Measurements from ENCODE around the gene PPARD. TPM values are rescaled to one million over a fixed set of nuclear protein-coding genes. Genes with fewer than 3 reads are reported as not detected.

PPARD gene
- total RNA-seq, 2 experiments from 2014 or later: 16.5 to 19.2 TPM

DNA sequence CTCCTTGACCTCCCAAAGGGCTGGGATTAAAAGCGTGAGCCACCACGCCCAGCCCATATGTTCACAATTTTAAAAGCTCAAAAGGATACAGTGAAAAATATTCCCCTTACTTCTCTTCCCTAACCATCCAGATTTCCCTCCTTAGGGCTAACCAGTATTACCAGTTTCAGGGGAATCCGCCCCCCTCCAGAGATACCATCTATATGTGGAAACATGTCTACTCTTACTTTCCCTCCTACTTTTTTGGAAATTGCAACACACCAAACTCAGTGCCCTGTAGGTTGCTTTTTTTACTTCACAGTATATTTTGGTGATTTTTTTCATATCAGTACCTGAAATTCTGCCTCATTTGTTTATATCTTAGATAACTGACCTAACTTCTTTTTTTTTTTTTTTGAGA, 118.9 kb downstream of the PPARD start:
- H3K4me1 Mint-ChIP-seq: no peaks in the 10 kb centered on the region
- no peaks in the 10 kb centered on the region for H3K27me3 Mint-ChIP-seq
- no peak for DNase-seq
- peaks cover 50% of the 10 kb centered on the region for H3K36me3 Mint-ChIP-seq (ENCODE audit: low read depth)
- no peaks in the 10 kb centered on the region for H3K9me3 Mint-ChIP-seq (ENCODE audit: low read depth)
- POLR2A ChIA-PET: no interaction called here
- intact Hi-C loops (cut with DNase I, micrococcal nuclease): no loop called here
- no peak overlapping the region for H3K27ac Mint-ChIP-seq
- H3K4me3 Mint-ChIP-seq: no peak overlapping the region
- CTCF ChIA-PET: interaction anchor here (0.6 kb wide), 1 partner anchor 116 kb away, joined by 5 read pairs; no protein-coding TSS in a partner anchor
- no peak for ATAC-seq

DNA sequence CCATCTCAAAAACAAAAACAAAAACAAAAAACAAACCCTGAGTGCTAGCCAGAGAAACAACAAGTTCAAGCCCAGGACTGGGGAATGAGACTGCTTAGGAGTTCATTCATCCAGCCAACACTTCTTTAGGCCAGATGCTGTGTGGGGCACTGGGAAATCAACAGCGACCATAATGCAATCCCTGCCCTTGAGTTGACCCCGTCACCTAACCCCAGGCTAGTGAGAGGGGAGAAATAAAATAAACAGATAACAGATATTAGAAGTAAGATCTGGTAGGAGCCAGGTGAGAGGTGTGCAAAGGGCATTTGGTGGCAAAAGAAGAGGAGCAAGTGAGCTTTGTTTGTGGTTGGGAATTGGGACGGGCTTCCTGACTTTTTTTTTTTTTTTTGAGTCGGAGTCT, 120.9 kb downstream of the PPARD start:
- ChIA-PET CTCF (interaction anchor here (0.6 to 1.0 kb wide), 9 partner anchors 13 to 171 kb away, joined by 3 to 6 read pairs (median 3); partner anchors contain the start of gene PPARD), POLR2A (interaction anchor here (0.5 to 1.0 kb wide), 3 partner anchors 11 to 712 kb away, joined by 3 read pairs; partner anchors contain the start of gene FANCE)
- H3K27ac Mint-ChIP-seq: no peak overlapping the region
- no peak overlapping the region for H3K4me3 Mint-ChIP-seq
- H3K9me3 Mint-ChIP-seq (ENCODE audit: low read depth): no peaks in the 10 kb centered on the region
- H3K36me3 Mint-ChIP-seq (ENCODE audit: low read depth): peaks cover 49% of the 10 kb centered on the region
- no peak for ATAC-seq
- H3K4me1 Mint-ChIP-seq: peaks cover 10% of the 10 kb centered on the region
- no peaks in the 10 kb centered on the region for H3K27me3 Mint-ChIP-seq
- intact Hi-C loops (cut with DNase I, micrococcal nuclease): no loop called here
- DNase-seq: no peak

DNA sequence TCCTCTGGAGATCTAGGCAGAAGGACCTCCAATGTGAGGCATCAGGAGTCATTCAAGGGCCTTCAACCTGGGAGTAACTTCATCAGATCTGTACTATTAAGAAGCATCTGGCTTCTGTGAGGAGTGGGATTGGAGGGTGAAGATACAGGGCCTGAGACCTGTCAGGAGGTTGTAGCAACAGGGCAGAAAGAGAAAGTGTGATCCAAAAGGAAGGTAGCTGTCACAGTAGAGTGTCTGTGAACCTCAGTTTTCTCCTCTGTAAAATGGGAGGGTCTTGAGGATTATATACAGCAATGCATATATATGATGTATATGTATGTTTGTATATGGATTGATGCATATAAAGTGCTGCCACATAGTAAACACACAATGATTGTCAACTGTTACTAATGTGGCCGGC, 123.3 kb downstream of the PPARD start:
- Mint-ChIP-seq H3K27ac (no peak overlapping the region), H3K27me3 (no peaks in the 10 kb centered on the region), H3K36me3 (ENCODE audit: low read depth) (peaks cover 57% of the 10 kb centered on the region), H3K4me1 (peaks cover 22% of the 10 kb centered on the region), H3K4me3 (no peak overlapping the region), H3K9me3 (ENCODE audit: low read depth) (no peaks in the 10 kb centered on the region)
- DNase-seq (no peak), ATAC-seq (no peak)
- CTCF ChIA-PET: interaction anchor here (0.6 to 3.9 kb wide), 7 partner anchors 9 to 170 kb away, joined by 3 to 38 read pairs (median 5); partner anchors contain the start of genes DEF6 and FANCE
- intact Hi-C loops (cut with DNase I, micrococcal nuclease): loop anchor here in 1 of 2 experiments (5.0 kb wide), 1 partner anchor 222 kb away; the partner anchor contains the start of gene FKBP5
- POLR2A ChIA-PET: interaction anchor here (1.0 kb wide), 1 partner anchor 8 kb away, joined by 3 read pairs; no protein-coding TSS in a partner anchor

DNA sequence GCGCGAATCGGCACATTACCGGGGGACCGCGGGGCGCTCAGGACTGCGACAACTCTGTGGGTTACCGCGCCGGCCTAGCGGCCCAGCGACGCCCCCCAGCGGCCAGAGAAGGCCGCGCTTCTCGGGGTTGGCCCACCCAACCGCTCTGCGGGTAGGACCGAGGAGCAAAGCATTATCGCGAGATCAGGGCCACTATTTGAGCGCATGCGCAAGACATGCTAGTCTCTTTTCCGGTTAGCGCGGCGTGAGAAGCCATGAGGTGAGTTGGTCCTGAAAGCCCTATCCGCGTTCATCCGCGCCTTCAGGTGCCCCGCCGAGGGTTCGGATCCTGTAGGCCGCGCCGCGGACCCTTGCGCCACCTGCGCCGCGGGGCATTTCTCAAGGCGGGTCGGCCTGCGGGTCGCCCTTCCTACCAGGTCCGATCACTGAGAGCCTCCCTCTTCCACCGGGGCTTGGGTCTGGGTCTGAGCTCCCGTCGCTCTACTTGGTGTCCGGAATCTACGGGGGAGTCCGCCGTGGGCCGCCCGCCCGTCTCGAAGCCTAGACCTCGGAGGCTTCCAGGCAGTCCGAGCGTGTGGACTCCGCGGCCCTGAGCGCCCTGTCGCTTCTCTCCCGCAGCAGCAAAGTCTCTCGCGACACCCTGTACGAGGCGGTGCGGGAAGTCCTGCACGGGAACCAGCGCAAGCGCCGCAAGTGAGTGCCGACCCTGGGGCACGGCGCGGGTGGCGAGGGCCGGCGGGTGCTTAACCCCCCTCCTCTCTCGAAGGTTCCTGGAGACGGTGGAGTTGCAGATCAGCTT, 126.0 kb downstream of the PPARD start, which contains the start of gene RPL10A:
RPL10A (plus strand) TSS at position 221 of the 799 bp plus-strand sequence; CDS start at position 255, 34 bp downstream.
- H3K9me3 Mint-ChIP-seq (ENCODE audit: low read depth): no peaks in the 10 kb centered on the region
- peak within 1 kb of the TSS; percentile 98 for H3K27ac Mint-ChIP-seq
- intact Hi-C loops (cut with DNase I, micrococcal nuclease): loop anchor here (1.0 to 5.0 kb wide), 11 partner anchors 16 to 580 kb away; partner anchors contain the start of genes FANCE (in 2 of the 2), PPARD (in 2 of the 2), ANKS1A (in 1 of the 2) and ARMC12 (in 1 of the 2)
- peaks cover 64% of the 10 kb centered on the region for H3K36me3 Mint-ChIP-seq (ENCODE audit: low read depth)
- H3K27me3 Mint-ChIP-seq: no peaks in the 10 kb centered on the region
- POLR2A ChIA-PET: interaction anchor here (0.5 to 1.5 kb wide), 5 partner anchors 8 to 126 kb away, joined by 3 to 7 read pairs (median 5); partner anchors contain the start of genes FANCE and PPARD
- peak; percentile 87 for ATAC-seq
- H3K4me3 Mint-ChIP-seq: peak within 1 kb of the TSS; percentile 93
- peak; percentile 97 for DNase-seq
- CTCF ChIA-PET: interaction anchor here (0.7 to 3.9 kb wide), 11 partner anchors 12 to 209 kb away, joined by 3 to 38 read pairs (median 5); partner anchors contain the start of genes FANCE, PPARD and ZNF76
- H3K4me1 Mint-ChIP-seq: peaks cover 43% of the 10 kb centered on the region

DNA sequence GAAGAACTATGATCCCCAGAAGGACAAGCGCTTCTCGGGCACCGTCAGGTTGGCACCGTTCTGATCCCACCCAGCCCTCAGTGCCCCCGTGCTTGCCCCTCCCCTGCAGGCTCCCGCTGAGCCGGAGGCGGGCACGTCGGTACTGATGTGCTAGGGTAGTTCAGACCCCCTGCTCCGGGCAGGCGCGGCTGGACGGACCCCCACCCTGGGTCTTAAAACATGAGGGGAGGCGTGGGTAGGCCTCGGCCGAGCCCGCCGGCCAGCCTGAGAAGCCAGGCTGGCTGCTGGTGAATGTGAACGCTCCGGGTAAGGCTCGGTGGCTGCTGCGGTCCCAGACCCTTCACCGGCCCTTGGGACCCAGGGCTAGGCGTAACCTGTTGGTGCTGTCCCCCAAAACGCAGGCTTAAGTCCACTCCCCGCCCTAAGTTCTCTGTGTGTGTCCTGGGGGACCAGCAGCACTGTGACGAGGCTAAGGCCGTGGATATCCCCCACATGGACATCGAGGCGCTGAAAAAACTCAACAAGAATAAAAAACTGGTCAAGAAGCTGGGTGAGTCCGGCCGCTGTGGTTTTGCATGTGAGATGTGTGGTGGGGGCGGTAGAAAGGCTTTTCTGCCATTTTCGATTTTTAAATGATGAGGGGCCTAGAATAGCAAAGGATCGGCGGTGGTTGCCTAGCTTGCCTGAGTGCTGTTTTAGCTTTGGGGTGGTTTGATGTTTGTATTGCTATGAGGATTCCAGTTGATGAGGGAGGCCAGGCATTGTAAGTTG, 126.8 kb downstream of the PPARD start:
- Mint-ChIP-seq H3K27ac (peak overlapping the region; percentile 98), H3K36me3 (ENCODE audit: low read depth) (peaks cover 63% of the 10 kb centered on the region), H3K27me3 (no peaks in the 10 kb centered on the region), H3K4me1 (peaks cover 44% of the 10 kb centered on the region), H3K4me3 (peak overlapping the region; percentile 93), H3K9me3 (ENCODE audit: low read depth) (no peaks in the 10 kb centered on the region)
- DNase-seq (no peak), ATAC-seq (no peak)
- CTCF ChIA-PET: interaction anchor here (2.0 to 3.9 kb wide), 2 partner anchors 12 to 127 kb away, joined by 16 to 23 read pairs; partner anchors contain the start of gene PPARD
- POLR2A ChIA-PET: interaction anchor here (0.5 to 3.1 kb wide), 2 partner anchors 28 to 122 kb away, joined by 5 to 11 read pairs; partner anchors contain the start of gene TEAD3
- intact Hi-C loops (cut with DNase I, micrococcal nuclease): loop anchor here (1.0 to 5.0 kb wide), 11 partner anchors 17 to 580 kb away; partner anchors contain the start of genes FANCE (in 2 of the 2), PPARD (in 2 of the 2), ANKS1A (in 1 of the 2) and ARMC12 (in 1 of the 2)

DNA sequence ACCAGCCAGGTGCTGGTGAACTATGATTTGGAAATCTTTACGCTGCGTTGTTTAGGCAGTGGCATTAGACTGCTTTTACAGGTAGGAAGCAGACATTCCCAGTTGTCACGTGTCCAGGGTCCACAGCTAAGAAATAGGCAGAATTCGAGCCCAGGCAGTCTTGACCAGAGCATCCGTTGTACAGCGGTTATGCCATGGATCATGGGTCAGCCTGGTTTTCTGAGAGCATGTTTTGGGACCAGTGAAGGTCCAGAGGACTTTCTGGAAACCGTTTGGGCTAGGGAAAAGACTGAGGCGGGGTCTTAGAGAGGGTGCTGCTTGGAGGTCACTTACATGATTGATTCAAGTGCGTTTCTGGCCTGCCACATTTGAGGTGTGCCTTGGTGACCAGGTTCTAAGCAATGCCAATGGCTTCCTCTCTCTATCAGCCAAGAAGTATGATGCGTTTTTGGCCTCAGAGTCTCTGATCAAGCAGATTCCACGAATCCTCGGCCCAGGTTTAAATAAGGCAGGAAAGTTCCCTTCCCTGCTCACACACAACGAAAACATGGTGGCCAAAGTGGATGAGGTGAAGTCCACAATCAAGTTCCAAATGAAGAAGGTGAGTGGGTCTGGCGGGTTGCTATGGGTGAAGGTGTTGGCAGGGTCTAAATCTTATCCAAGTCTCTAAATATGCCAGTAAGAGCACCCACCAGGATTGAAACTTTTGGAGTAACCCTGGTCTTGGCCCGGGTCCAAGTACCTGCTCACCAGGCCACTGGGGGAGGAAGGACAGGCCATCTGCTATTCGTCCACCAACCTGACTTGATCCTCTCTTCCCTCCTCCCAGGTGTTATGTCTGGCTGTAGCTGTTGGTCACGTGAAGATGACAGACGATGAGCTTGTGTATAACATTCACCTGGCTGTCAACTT, 127.6 kb downstream of the PPARD start:
- no peak for ATAC-seq
- Mint-ChIP-seq H3K27me3 (no peaks in the 10 kb centered on the region), H3K4me1 (peaks cover 44% of the 10 kb centered on the region), H3K4me3 (peak overlapping the region; percentile 93), H3K9me3 (ENCODE audit: low read depth) (no peaks in the 10 kb centered on the region), H3K36me3 (ENCODE audit: low read depth) (peaks cover 60% of the 10 kb centered on the region), H3K27ac (peak overlapping the region; percentile 98)
- intact Hi-C loops (cut with DNase I, micrococcal nuclease): loop anchor here in 1 of 2 experiments (2.0 to 5.0 kb wide), 5 partner anchors 217 to 1233 kb away; partner anchors contain the start of genes ANKS1A, ARMC12, FKBP5 and HMGA1
- CTCF ChIA-PET: interaction anchor here (1.1 to 1.4 kb wide), 2 partner anchors 128 to 170 kb away, joined by 3 read pairs; no protein-coding TSS in a partner anchor
- POLR2A ChIA-PET: interaction anchor here (1.1 to 3.1 kb wide), 2 partner anchors 27 to 169 kb away, joined by 3 to 11 read pairs; partner anchors contain the start of gene TEAD3
- peak; percentile 45 for DNase-seq

DNA sequence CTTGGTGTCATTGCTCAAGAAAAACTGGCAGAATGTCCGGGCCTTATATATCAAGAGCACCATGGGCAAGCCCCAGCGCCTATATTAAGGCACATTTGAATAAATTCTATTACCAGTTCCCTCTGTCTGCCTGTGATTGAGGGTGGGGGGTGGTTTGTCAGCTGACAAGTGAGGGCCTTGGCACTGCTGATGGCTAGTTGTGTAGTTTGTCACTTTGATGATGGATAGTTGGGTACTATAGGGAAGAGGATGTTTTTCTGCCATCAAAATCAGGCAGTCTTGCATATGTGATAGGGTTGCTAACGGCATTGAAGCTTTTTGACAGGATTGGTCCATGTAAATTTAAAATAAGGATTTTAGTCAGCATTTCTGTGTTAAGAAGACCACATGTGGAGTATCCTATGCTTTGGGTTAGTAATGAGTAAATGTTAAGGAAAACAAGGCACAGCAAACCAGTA, 128.3 kb downstream of the PPARD start:
- Mint-ChIP-seq H3K36me3 (ENCODE audit: low read depth) (peaks cover 60% of the 10 kb centered on the region), H3K4me3 (peak overlapping the region; percentile 93), H3K27me3 (no peaks in the 10 kb centered on the region), H3K27ac (peak overlapping the region; percentile 98), H3K4me1 (peaks cover 44% of the 10 kb centered on the region), H3K9me3 (ENCODE audit: low read depth) (no peaks in the 10 kb centered on the region)
- DNase-seq (no peak), ATAC-seq (no peak)
- POLR2A ChIA-PET: interaction anchor here (0.6 to 3.1 kb wide), 8 partner anchors 27 to 985 kb away, joined by 3 to 11 read pairs (median 5); partner anchors contain the start of gene TEAD3
- intact Hi-C loops (cut with DNase I, micrococcal nuclease): loop anchor here in 1 of 2 experiments (5.0 kb wide), 1 partner anchor 1233 kb away; the partner anchor contains the start of gene HMGA1
- CTCF ChIA-PET: interaction anchor here (1.1 to 1.6 kb wide), 3 partner anchors 125 to 171 kb away, joined by 3 to 5 read pairs (median 3); no protein-coding TSS in a partner anchor

DNA sequence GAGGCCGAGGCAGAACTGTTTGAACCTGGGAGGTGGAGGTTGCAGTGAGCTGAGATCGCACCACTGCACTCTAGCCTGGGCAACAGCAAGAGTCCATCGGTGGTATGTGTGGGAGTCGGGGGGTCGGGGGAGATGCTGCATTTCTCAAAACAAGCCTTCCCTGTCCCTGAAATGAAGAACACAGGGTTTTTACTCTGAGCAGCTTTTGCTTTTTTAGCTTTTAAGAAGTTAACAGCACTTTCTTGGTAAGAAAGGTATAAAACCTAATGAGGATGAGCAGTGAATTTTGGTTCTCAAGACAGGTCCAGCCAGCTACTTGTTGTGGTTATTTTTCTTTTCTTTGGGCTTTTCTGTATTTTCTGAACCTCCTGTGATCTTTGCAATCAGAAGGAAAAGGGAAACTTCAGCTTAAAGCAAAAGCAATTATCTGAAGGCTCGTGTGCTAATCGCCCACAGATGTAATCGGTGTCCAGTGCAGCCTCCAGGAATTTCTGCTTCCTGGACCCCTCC, 129.5 kb downstream of the PPARD start:
- Mint-ChIP-seq H3K4me1 (peaks cover 44% of the 10 kb centered on the region), H3K9me3 (ENCODE audit: low read depth) (no peaks in the 10 kb centered on the region), H3K27me3 (no peaks in the 10 kb centered on the region), H3K4me3 (peak overlapping the region; percentile 93), H3K36me3 (ENCODE audit: low read depth) (peaks cover 59% of the 10 kb centered on the region), H3K27ac (peak overlapping the region; percentile 39)
- intact Hi-C loops (cut with DNase I, micrococcal nuclease): loop anchor here in 1 of 2 experiments (1.0 to 5.0 kb wide), 2 partner anchors 25 to 1235 kb away; partner anchors contain the start of genes HMGA1 and TEAD3
- DNase-seq: no peak
- CTCF ChIA-PET: interaction anchor here (0.5 to 1.6 kb wide), 8 partner anchors 12 to 265 kb away, joined by 3 to 5 read pairs (median 4); no protein-coding TSS in a partner anchor
- POLR2A ChIA-PET: interaction anchor here (0.6 to 3.1 kb wide), 7 partner anchors 15 to 1761 kb away, joined by 3 to 11 read pairs (median 3); partner anchors contain the start of genes TEAD3 and UQCC2
- no peak for ATAC-seq

Measured in activated CD4-positive, alpha-beta T cell treated with anti-CD3 and anti-CD28 coated beads for 36 hours (primary cell).